ENCODE data around the gene CYB5RL. TPM values are rescaled to one million over a fixed set of nuclear protein-coding genes. Genes with fewer than 3 reads are reported as not detected.

The CYB5RL gene
- polyA plus RNA-seq, 1 of the 3 experiments (the other 2 are of a cell fraction) = 3.3 TPM

GRCh38 chr1:54191525-54191924 is 8.3 kb downstream of the CYB5RL start:
- H3K4me3 ChIP-seq (ENCODE audit: low read depth in 2 of 2, low read length in 1 of 2) = no peak overlapping the region
- H3K27me3 ChIP-seq (ENCODE audit: insufficient read depth) = no peaks in the 10 kb centered on the region
- 100% methylated on average over 1 of the region's 1 CpG for WGBS (ENCODE audit: low lambda C conversion rate)
- no peak overlapping the region for H3K4me2 ChIP-seq
- no peaks in the 10 kb centered on the region for H3K9me3 ChIP-seq
- H2AFZ ChIP-seq (ENCODE audit: low read depth) = no peak overlapping the region
- no peaks in the 10 kb centered on the region for H3K9me2 ChIP-seq
- no peak overlapping the region for H3K9ac ChIP-seq
- no peak overlapping the region for H3K27ac ChIP-seq (ENCODE audit: low read depth in 2 of 2, low read length in 1 of 2)
- POLR2A ChIA-PET = no interaction called here
- no peaks in the 10 kb centered on the region for H3K79me2 ChIP-seq (ENCODE audit: insufficient read depth)
- no peak for DNase-seq
- TF ChIP-seq RCOR1 (IDR thresholded peaks at IDR 0.05; ENCODE audit: low read length) (no peak), TCF12 (IDR thresholded peaks at IDR 0.05) (no peak), FOXJ3 (CRISPR knock-in tag; IDR thresholded peaks at IDR 0.05) (no peak), FOSL2 (IDR thresholded peaks at IDR 0.05; ENCODE audit: borderline replicate concordance, low read depth) (no peak), EP300 (IDR thresholded peaks at IDR 0.05; ENCODE audit: borderline replicate concordance in 1 of 2, low read depth in 1 of 2, low read length in 1 of 2) (no peak), SMC3 (IDR thresholded peaks at IDR 0.05; ENCODE audit: low read depth, low read length) (no peak), YY1 (IDR thresholded peaks at IDR 0.05; ENCODE audit: low read depth) (no peak), USF2 (IDR thresholded peaks at IDR 0.05; ENCODE audit: borderline replicate concordance, low read depth, low read length) (no peak), CHD2 (IDR thresholded peaks at IDR 0.05; ENCODE audit: low read length, partially characterized antibody) (no peak), POLR2AphosphoS5 (IDR thresholded peaks at IDR 0.05; ENCODE audit: low read depth, low read length) (no peak), EZH2phosphoT487 (IDR thresholded peaks at IDR 0.05; ENCODE audit: borderline replicate concordance, low read depth) (no peak), GABPA (IDR thresholded peaks at IDR 0.05; ENCODE audit: low read depth) (no peak), GATA2 (CRISPR knock-in tag; IDR thresholded peaks at IDR 0.05) (no peak), JUND (IDR thresholded peaks at IDR 0.05) (no peak), MAX (IDR thresholded peaks at IDR 0.05; ENCODE audit: low read depth) (no peak), MEF2A (IDR thresholded peaks at IDR 0.05; ENCODE audit: borderline replicate concordance, low read depth) (no peak), NFIC (IDR thresholded peaks at IDR 0.05; ENCODE audit: borderline replicate concordance) (no peak)
- TF ChIP-seq, protein P1, sequence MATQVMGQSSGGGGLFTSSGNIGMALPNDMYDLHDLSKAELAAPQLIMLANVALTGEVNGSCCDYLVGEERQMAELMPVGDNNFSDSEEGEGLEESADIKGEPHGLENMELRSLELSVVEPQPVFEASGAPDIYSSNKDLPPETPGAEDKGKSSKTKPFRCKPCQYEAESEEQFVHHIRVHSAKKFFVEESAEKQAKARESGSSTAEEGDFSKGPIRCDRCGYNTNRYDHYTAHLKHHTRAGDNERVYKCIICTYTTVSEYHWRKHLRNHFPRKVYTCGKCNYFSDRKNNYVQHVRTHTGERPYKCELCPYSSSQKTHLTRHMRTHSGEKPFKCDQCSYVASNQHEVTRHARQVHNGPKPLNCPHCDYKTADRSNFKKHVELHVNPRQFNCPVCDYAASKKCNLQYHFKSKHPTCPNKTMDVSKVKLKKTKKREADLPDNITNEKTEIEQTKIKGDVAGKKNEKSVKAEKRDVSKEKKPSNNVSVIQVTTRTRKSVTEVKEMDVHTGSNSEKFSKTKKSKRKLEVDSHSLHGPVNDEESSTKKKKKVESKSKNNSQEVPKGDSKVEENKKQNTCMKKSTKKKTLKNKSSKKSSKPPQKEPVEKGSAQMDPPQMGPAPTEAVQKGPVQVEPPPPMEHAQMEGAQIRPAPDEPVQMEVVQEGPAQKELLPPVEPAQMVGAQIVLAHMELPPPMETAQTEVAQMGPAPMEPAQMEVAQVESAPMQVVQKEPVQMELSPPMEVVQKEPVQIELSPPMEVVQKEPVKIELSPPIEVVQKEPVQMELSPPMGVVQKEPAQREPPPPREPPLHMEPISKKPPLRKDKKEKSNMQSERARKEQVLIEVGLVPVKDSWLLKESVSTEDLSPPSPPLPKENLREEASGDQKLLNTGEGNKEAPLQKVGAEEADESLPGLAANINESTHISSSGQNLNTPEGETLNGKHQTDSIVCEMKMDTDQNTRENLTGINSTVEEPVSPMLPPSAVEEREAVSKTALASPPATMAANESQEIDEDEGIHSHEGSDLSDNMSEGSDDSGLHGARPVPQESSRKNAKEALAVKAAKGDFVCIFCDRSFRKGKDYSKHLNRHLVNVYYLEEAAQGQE (IDR thresholded peaks at IDR 0.05; ENCODE audit: low read depth, low read length) = no peak
- H3K4me1 ChIP-seq (ENCODE audit: control insufficient read depth in 1 of 2, insufficient read depth in 2 of 2, low read depth in 1 of 2, low read length in 1 of 2) = no peaks in the 10 kb centered on the region
- no peaks in the 10 kb centered on the region for H3K36me3 ChIP-seq (replicated peaks in 1 of 2; ENCODE audit: control insufficient read depth in 1 of 2, insufficient read depth in 2 of 2, low read length in 1 of 2)
- CTCF ChIA-PET = interaction anchor here (0.5 to 1.5 kb wide), 2 partner anchors 10 to 599 kb away, joined by 3 to 4 read pairs; no protein-coding TSS in a partner anchor
- no peaks in the 10 kb centered on the region for H4K20me1 ChIP-seq (ENCODE audit: insufficient read depth)
- no peaks in the 10 kb centered on the region for H3F3A ChIP-seq (replicated peaks; ENCODE audit: insufficient read depth)

All from SK-N-SH (cell line).